ENCODE data around the gene CLPX. TPM values are rescaled to one million over a fixed set of nuclear protein-coding genes. Genes with fewer than 3 reads are reported as not detected.
"Not testable (repeated sequence)": the region's sequence is repeated elsewhere in the genome, so short reads cannot be mapped to it uniquely, and the experiment has no call there.

Gene CLPX
- 39.5 TPM for polyA plus RNA-seq (ENCODE audit: insufficient read length)

GRCh38 chr15:65184868-65185717, at the start of gene CLPX:
Gene CLPX (minus strand): TSS chr15:65185342. CDS start chr15:65185153, 189 bp downstream.
- DNase-seq (ENCODE audit: low read depth) = peak; percentile 76

GRCh38 chr15:65233696-65234095, 48.6 kb upstream of the CLPX start:
- no peak for DNase-seq (ENCODE audit: low read depth)

GRCh38 chr15:65232520-65232919, 47.4 kb upstream of the CLPX start:
- no peak for DNase-seq (ENCODE audit: low read depth)

DNA sequence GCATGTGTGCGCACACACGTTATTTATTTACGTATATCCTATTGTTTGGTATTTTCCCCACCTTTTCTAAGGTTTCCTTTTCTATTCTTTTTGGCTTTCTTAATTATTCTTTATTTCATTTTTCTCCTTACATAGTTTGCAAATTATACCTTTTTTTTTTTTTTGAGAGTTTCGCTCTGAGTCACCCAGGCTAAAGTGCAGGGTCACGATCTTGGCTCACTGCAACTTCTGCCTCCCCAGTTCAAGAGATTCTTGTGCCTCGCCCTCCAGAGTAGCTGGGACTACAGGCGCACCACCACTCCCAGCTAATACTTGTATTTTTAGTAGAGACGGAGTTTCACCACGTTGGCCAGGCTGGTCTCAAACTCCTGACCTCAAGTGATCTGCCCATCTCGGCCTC, 46.2 kb upstream of the CLPX start:
- no peak for DNase-seq (ENCODE audit: low read depth)

- not testable (repeated sequence) for DNase-seq (ENCODE audit: low read depth)
Measured at GRCh38 chr15:65226901-65227300, 41.8 kb upstream of the CLPX start.

DNA sequence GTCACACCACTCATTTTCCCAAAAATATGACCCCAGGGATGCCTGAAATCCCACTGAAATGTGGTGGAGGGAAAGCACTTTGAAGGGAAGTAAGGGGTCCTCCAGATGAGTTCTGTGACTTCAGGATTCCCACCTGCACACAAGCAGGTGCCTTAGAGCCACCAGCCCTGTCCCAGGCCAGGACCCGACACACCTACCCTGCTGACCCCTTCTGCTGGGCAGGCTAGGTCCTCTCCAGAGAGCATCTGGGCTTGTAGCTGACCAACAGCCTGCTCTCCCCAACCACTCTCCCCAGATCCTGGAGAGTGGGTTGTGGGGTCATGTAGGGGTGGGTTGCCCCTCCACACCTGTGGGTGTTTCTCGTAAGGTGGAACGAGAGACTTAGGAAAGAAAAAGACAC, 41.1 kb upstream of the CLPX start:
- DNase-seq (ENCODE audit: low read depth) = no peak

DNA sequence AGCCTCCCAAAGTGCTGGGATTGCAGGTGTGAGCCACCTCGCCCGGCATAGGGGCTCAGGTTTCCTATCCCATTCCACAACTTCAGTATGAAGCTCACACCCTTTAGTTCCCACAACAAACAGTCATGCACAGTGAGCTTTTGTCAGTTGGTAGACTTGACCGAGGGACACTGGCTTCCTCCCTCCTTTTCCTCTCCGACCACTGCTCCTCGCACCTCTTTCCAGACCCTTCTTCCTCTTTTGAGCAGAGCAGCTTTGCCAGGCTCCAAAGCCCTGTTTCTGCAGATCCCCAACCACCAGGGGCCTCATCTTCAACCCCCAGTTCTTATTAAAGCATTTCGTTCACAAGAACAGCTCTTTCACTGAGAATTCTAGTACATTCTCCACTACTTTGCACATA, 38.9 kb upstream of the CLPX start:
- DNase-seq (ENCODE audit: low read depth) = no peak

DNA sequence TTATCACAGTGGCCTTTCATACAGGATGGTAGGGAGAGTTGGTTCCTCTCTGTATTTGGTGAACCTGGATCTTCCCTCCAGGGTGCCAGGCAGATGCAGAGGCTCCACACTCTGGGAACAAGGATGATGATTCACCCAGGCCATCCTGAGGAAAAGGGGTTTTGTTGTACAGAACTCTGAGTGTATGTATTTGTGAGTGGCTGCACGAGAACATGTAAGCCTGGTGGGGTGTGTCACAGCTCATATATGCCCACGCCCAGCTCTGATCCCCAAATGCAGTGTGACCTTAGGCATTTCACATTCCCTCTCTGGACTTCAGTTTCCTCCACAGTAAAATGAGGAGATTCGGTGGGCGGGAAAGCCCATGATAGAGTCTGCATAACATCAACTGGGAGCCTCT, 37.7 kb upstream of the CLPX start:
- no peak for DNase-seq (ENCODE audit: low read depth)

- no peak for DNase-seq (ENCODE audit: low read depth)
Measured at GRCh38 chr15:65221697-65222096, 36.6 kb upstream of the CLPX start.

- DNase-seq (ENCODE audit: low read depth) = no peak
Measured at GRCh38 chr15:65219137-65219536, 34.0 kb upstream of the CLPX start.

GRCh38 chr15:65217526-65218482, 32.7 kb upstream of the CLPX start:
- no peak for DNase-seq (ENCODE audit: low read depth)

- DNase-seq (ENCODE audit: low read depth) = no peak
Measured at GRCh38 chr15:65215496-65215895, 30.4 kb upstream of the CLPX start.

GRCh38 chr15:65214010-65214409, 28.9 kb upstream of the CLPX start:
- no peak for DNase-seq (ENCODE audit: low read depth)

DNA sequence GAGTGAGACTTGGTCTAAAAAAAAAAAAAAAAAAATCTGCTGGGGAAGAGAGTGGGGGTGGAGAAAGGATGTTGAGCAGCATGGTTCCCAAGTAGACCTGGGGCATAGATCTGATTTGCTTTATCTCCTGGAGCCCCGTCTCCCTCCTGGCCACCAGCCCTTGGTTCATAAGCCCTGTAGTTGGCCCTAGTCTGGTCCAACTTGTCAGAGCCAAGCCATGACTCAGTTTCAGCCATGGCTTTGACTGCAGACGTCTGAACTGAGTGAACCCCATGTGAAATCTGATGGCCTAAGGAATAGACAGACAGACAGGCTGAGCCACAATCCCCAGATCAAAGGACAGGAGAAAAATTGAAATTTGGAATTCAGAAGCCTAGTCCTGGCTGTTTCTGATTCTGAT, 28.1 kb upstream of the CLPX start:
- no peak for DNase-seq (ENCODE audit: low read depth)

GRCh38 chr15:65212097-65212496, 27.0 kb upstream of the CLPX start:
- DNase-seq (ENCODE audit: low read depth) = no peak

DNA sequence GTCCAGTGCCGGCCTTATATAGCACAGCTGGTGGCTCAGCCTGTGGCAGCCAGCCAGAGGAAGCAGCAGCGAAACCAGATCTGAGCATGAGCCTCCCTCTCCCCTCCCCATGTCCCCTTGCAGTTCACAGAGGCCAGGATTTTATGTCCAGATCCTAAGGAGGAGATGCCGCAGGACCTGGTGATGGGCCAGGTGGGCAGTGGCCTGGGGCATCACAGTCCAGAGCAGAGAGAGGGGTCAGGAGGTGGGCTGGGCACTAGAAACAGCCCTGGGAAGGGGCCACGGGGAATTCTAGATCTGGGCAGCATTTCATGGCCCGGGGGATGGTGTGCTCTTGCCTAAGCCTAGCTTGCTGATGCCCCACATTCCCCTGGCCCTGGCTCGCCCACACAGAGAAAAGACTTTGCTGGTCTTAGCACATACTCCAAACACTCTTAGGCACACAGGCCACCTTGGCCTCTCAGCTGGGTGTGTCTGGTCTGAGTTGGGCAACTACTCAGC, 26.4 kb upstream of the CLPX start:
- no peak for DNase-seq (ENCODE audit: low read depth)

DNA sequence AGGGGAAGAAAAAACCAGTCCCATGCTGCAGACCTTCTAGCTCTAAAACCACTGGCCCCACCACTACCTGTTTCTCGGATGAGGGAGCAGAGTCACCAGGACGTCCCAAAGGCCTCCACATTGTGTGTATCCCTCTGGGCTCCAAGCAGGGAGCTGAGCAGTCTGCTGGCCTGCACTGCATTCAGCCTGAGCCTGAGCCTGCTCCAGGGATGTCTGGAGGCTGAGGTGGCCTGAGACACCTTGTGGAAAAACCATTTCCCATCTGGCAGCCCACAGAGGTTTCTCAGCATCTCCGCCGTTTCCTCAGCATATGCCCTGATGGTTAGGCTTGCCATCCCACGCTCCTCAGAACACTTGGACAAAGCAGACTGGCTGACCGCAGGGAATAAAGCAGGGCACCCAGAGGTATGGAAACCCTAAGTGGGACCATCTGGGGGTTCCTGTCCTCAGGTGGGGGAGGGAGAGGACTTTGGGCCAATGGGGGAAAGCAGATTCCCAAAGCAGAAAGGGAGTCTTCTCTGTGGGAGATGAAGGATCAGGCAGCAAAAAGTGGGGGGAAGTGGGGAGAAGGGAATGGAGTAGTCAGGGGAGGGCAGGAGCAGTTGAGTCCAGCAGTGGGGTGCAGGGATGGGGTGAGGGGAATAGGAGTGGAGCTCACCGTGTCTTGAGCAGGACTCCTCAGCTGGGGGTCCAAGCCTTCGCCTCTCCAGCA, 25.8 kb upstream of the CLPX start, which contains the start of gene CILP:
CILP (minus strand) TSS at position 704 of the 712 bp plus-strand sequence. CDS start 1,718 bp downstream, outside the sequence.
- no peak for DNase-seq (ENCODE audit: low read depth)

DNA sequence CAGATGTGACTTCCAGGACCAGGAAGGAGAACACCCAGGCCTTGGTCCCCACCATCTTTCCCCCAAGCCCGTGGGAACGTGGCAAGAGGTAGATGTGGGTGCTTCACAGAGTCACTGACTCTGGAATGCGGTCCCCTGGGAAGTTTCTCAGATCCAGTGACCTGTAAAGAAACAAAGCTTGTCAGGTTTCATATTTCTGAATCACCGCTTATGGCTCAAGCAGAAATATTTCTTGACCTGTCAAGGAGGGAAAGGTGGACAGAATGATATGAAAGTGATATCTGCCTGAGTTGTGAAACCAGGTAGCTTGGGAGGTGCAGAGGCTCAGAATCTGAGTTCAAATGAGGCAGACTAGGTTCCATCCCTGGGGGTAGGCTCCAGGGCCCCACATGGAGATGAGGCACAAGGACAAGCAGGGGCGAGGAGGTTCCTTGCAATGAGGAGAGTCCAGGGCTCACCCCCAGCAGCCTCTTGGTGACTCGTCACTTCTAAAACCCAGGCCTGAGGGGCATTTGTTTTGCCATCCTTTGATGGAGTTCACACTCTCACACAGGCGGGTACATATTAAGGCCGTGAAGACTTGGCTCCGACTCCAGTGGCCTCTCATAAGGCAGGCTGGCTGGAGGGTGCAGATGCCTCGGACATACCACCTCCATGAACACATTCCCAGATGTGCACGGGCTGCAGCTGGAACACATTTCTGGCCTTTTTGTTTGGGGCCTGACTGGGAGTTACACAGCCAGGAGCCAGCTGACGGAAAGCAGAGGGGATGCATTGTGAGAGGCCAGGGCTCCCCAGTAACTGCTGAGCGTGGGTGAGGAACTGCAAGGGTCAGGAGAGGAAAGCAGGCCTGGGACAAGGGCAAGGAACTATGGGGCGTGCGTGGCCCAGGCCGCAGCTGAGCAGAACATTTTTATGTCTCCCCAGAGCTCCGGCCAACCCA, 24.8 kb upstream of the CLPX start:
- DNase-seq (ENCODE audit: low read depth) = no peak

DNA sequence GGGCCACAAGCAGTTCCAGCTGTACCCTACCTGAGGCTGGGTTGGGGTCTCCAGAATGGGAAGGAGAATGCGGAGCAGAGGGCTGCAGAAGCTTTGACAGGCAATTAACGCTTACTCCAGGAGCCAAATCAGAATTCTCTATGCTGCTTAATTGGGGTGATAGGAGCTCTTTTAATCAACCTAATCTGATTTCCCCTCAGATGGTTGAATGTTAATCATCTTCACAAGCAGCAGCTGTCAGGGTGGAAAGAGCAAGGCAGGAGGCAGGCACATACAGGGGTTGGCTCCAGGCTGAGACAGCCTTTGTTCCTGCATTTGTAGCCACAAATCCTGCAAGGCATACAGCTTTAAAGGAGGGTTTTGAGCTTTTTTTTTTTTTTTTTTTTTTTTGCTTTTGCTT, 23.5 kb upstream of the CLPX start:
- no peak for DNase-seq (ENCODE audit: low read depth)

DNA sequence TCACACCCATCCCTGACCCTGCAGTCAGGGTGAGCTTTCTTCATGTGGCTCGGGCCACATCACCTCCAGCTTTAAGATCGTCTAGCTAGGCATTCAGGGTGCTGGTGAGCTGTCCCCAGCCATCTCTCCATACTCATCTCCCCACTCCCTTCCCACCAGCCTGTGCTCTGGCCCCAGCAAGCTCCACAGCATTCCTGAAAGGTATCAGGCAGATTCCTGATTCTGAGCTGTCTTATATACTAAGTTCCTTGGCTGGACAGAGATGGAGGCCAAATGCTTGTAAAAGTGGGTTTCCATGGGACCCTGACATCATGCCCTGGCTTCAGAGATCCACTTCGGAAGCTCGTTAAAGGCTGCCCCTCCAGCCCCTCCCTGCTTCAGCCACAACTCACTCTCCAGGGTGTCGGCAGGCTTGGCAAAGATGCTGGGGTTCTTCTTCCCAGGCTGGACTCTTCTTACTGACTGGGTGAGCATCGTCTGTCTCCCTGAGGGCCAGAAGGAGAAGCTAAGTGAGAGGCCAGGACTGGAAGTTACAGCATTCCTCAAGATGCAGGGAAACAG, 22.2 kb upstream of the CLPX start:
- no peak for DNase-seq (ENCODE audit: low read depth)

Measured in forelimb muscle (tissue), 1 donor.